H9 (cell line): ENCODE results near the gene SETDB1. TPM values are rescaled to one million over a fixed set of nuclear protein-coding genes. Genes with fewer than 3 reads are reported as not detected.

Experiments
- DNase-seq: peaks from one replicate; pipeline ENCODE4 v3.0.0-alpha.2; 2017
- H2AFZ ChIP-seq: one replicate; pipeline ENCODE4 v1.6.1; 2013; ENCODE audit warnings: mild to moderate bottlenecking, low read length, control low read depth, moderate library complexity
- H2AK5ac ChIP-seq: 2 replicates; pipeline ENCODE4 v1.6.1; 2013; ENCODE audit warnings: low read length, control low read depth, mixed read lengths; ENCODE audit not compliant: insufficient read length
- H2BK120ac ChIP-seq: one replicate; pipeline ENCODE4 v1.6.1; 2013; ENCODE audit warnings: low read depth, mild to moderate bottlenecking, low read length, control low read depth, inconsistent platforms; ENCODE audit not compliant: poor library complexity, severe bottlenecking
- H2BK12ac ChIP-seq: 2 replicates; pipeline ENCODE4 v1.6.1; 2013; ENCODE audit warnings: low read length, control low read depth, mixed read lengths, low read depth; ENCODE audit not compliant: insufficient read length
- H2BK15ac ChIP-seq: 2 replicates; pipeline ENCODE4 v1.6.1; 2013; ENCODE audit warnings: low read depth, low read length, control low read depth
- H2BK20ac ChIP-seq: one replicate; pipeline ENCODE4 v1.6.1; 2013; ENCODE audit warnings: low read depth, mild to moderate bottlenecking, low read length, control low read depth, inconsistent platforms; ENCODE audit not compliant: poor library complexity, severe bottlenecking
- H2BK5ac ChIP-seq: 2 replicates; pipeline ENCODE4 v1.6.1; 2013; ENCODE audit warnings: low read length, control low read depth, mixed read lengths; ENCODE audit not compliant: insufficient read length
- H3K14ac ChIP-seq: 2 replicates; pipeline ENCODE4 v1.6.1; 2013; ENCODE audit warnings: low read length, control low read depth; ENCODE audit not compliant: insufficient read depth
- H3K18ac ChIP-seq: 2 replicates; pipeline ENCODE4 v1.6.1; 2013; ENCODE audit warnings: low read depth, mild to moderate bottlenecking, mixed read lengths, low read length, control low read depth; ENCODE audit not compliant: insufficient read length
- H3K23ac ChIP-seq: 2 replicates; pipeline ENCODE4 v1.6.1; 2013; ENCODE audit warnings: low read length, control low read depth, mixed read lengths, low read depth; ENCODE audit not compliant: insufficient read length
- H3K23me2 ChIP-seq: 2 replicates; pipeline ENCODE4 v1.6.1; 2013; ENCODE audit warnings: low read depth, mild to moderate bottlenecking, mixed read lengths, low read length, control low read depth; ENCODE audit not compliant: insufficient read length, poor library complexity, severe bottlenecking
- H3K27ac ChIP-seq: 2 replicates; pipeline ENCODE4 v1.5.1; 2013; ENCODE audit warnings: low read length, control low read depth, mixed read lengths, low read depth; ENCODE audit not compliant: insufficient read length
- H3K27me3 ChIP-seq: 2 replicates; pipeline ENCODE4 v1.6.1; 2013; ENCODE audit warnings: low read length, control low read depth, inconsistent platforms; ENCODE audit not compliant: insufficient read depth
- H3K4ac ChIP-seq: 2 replicates; pipeline ENCODE4 v1.6.1; 2013; ENCODE audit warnings: low read depth, mild to moderate bottlenecking, control low read depth, inconsistent platforms, low read length, moderate library complexity
- H3K4me1 ChIP-seq: 2 replicates; pipeline ENCODE4 v1.6.1; 2013; ENCODE audit warnings: low read length, control low read depth, inconsistent platforms; ENCODE audit not compliant: insufficient read depth
- H3K4me2 ChIP-seq: 2 replicates; pipeline ENCODE4 v1.6.1; 2013; ENCODE audit warnings: low read length, control low read depth, mixed read lengths; ENCODE audit not compliant: insufficient read length, insufficient read depth
- H3K56ac ChIP-seq: 2 replicates; pipeline ENCODE4 v1.6.1; 2013; ENCODE audit warnings: low read depth, mild to moderate bottlenecking, mixed read lengths, low read length, control low read depth; ENCODE audit not compliant: insufficient read length
- H3K79me1 ChIP-seq: 2 replicates; pipeline ENCODE4 v1.6.1; 2013; ENCODE audit warnings: low read depth, mild to moderate bottlenecking, moderate library complexity, low read length, control low read depth, inconsistent platforms; ENCODE audit not compliant: insufficient read depth, poor library complexity, severe bottlenecking
- H3K79me2 ChIP-seq: 2 replicates; pipeline ENCODE4 v1.6.1; 2013; ENCODE audit warnings: low read length, control low read depth, inconsistent platforms; ENCODE audit not compliant: insufficient read depth
- H3K9ac ChIP-seq: 2 replicates; pipeline ENCODE4 v1.6.1; 2013; ENCODE audit warnings: low read length, control low read depth, mixed read lengths; ENCODE audit not compliant: insufficient read length; ENCODE audit errors: extremely low read depth
- H3K9me3 ChIP-seq: one replicate; pipeline ENCODE4 v1.6.1; 2013; ENCODE audit warnings: low read depth, low read length, inconsistent platforms; ENCODE audit not compliant: control insufficient read depth
- H3T11ph ChIP-seq: one replicate; pipeline ENCODE4 v1.6.1; 2013; ENCODE audit warnings: mild to moderate bottlenecking, low read length, control low read depth, inconsistent platforms
- H4K20me1 ChIP-seq: one replicate; pipeline ENCODE4 v1.6.1; 2013; ENCODE audit not compliant: control insufficient read depth, insufficient read length, insufficient read depth
- H4K5ac ChIP-seq: 2 replicates; pipeline ENCODE4 v1.6.1; 2013; ENCODE audit warnings: low read depth, mild to moderate bottlenecking, mixed read lengths, low read length, control low read depth; ENCODE audit not compliant: insufficient read length
- H4K8ac ChIP-seq: replicated peaks from 2 replicates; pipeline ENCODE4 v1.6.1; 2013; ENCODE audit warnings: low read length, control low read depth, mixed read lengths, low read depth; ENCODE audit not compliant: insufficient read length
- H4K91ac ChIP-seq: 2 replicates; pipeline ENCODE4 v1.6.1; 2013; ENCODE audit warnings: low read depth, mild to moderate bottlenecking, moderate library complexity, mixed read lengths, low read length, control low read depth; ENCODE audit not compliant: insufficient read length
- H3K27ac Mint-ChIP-seq, 3 experiments: 2 replicates in 2 of 3; 3 replicates in 1 of 3; pipeline ENCODE4 v1.8.0; 2020 to 2021; ENCODE audit warnings: mixed read lengths in 3 of 3, mild to moderate bottlenecking in 1 of 3, moderate library complexity in 1 of 3
- H3K27me3 Mint-ChIP-seq: 2 replicates; pipeline ENCODE4 v1.8.0; 2021; ENCODE audit warnings: low read depth, mild to moderate bottlenecking, moderate library complexity, mixed read lengths
- H3K36me3 Mint-ChIP-seq, 3 experiments: 2 replicates in 2 of 3; 3 replicates in 1 of 3; pipeline ENCODE4 v1.8.0; 2020 to 2021; ENCODE audit warnings: low read depth in 3 of 3, mixed read lengths in 3 of 3; ENCODE audit not compliant: insufficient read depth in 1 of 3
- H3K4me1 Mint-ChIP-seq, 2 experiments: 2 replicates each; pipeline ENCODE4 v1.8.0; 2020; ENCODE audit warnings: mixed read lengths in 2 of 2
- H3K4me3 Mint-ChIP-seq, 2 experiments: 2 replicates in 1 of 2; 3 replicates in 1 of 2; pipeline ENCODE4 v1.8.0; 2020 to 2021; ENCODE audit warnings: mild to moderate bottlenecking in 2 of 2, mixed read lengths in 2 of 2, moderate library complexity in 1 of 2
- H3K9me3 Mint-ChIP-seq, 2 experiments: 2 replicates in 1 of 2; 3 replicates in 1 of 2; pipeline ENCODE4 v1.8.0; 2020; ENCODE audit warnings: mild to moderate bottlenecking in 2 of 2, mixed read lengths in 2 of 2, moderate library complexity in 1 of 2
- CTCF ChIP-seq: fragments of 200-600 bp; sonication (generic); conservative IDR thresholded peaks from 3 replicates; pipeline ENCODE4 v1.8.0; 2021; ENCODE audit warnings: antibody characterized with exemption, mild to moderate bottlenecking
- total RNA-seq: library from RNA; stranded (reverse); gene quantifications from 2 replicates; pipeline ENCODE4 v1.2.1, GENCODE V29; 2021

SETDB1 gene
- total RNA-seq, 1 experiment from 2014 or later, result 62.1 TPM

GRCh38 chr1:150955280-150955679 is 29.1 kb downstream of the SETDB1 start:
- H3K9ac ChIP-seq, result no peak overlapping the region
- Mint-ChIP-seq H3K9me3 (no peaks in the 10 kb centered on the region), H3K36me3 (peaks cover 35 to 89% (median 78%) of the 10 kb centered on the region in 3 experiments), H3K27ac (peak overlapping the region in 1 of 3 experiments; percentile 5; a peak in 2 of 7 replicates), H3K4me3 (no peak overlapping the region), H3K27me3 (no peaks in the 10 kb centered on the region), H3K4me1 (no peaks in the 10 kb centered on the region)
- H2BK20ac ChIP-seq, result no peak overlapping the region
- no peak overlapping the region for H2AK5ac ChIP-seq
- H4K5ac ChIP-seq, result no peak overlapping the region
- H3K79me2 ChIP-seq, result no peaks in the 10 kb centered on the region
- no peak for TF ChIP-seq CTCF
- no peaks in the 10 kb centered on the region for H3K27me3 ChIP-seq
- H3K18ac ChIP-seq, result no peak overlapping the region
- H3K56ac ChIP-seq, result no peak overlapping the region
- no peak overlapping the region for H3K23ac ChIP-seq
- H3K4me2 ChIP-seq, result no peak overlapping the region
- H3T11ph ChIP-seq, result no peak overlapping the region
- H4K20me1 ChIP-seq, result no peaks in the 10 kb centered on the region
- H3K9me3 ChIP-seq, result no peaks in the 10 kb centered on the region
- H2BK5ac ChIP-seq, result no peak overlapping the region
- no peak overlapping the region for H3K14ac ChIP-seq
- no peak overlapping the region for H2BK120ac ChIP-seq
- H4K91ac ChIP-seq, result no peak overlapping the region
- no peak for DNase-seq
- H2BK15ac ChIP-seq, result no peak overlapping the region
- H2AFZ ChIP-seq, result no peak overlapping the region
- no peak overlapping the region for H3K27ac ChIP-seq
- H3K23me2 ChIP-seq, result no peaks in the 10 kb centered on the region
- no peaks in the 10 kb centered on the region for H3K4me1 ChIP-seq
- H2BK12ac ChIP-seq, result no peak overlapping the region
- no peaks in the 10 kb centered on the region for H3K79me1 ChIP-seq
- no peak overlapping the region for H3K4ac ChIP-seq
- H4K8ac ChIP-seq, result no peak overlapping the region
